ENCODE measurements around the gene COBL.

The COBL gene

DNA sequence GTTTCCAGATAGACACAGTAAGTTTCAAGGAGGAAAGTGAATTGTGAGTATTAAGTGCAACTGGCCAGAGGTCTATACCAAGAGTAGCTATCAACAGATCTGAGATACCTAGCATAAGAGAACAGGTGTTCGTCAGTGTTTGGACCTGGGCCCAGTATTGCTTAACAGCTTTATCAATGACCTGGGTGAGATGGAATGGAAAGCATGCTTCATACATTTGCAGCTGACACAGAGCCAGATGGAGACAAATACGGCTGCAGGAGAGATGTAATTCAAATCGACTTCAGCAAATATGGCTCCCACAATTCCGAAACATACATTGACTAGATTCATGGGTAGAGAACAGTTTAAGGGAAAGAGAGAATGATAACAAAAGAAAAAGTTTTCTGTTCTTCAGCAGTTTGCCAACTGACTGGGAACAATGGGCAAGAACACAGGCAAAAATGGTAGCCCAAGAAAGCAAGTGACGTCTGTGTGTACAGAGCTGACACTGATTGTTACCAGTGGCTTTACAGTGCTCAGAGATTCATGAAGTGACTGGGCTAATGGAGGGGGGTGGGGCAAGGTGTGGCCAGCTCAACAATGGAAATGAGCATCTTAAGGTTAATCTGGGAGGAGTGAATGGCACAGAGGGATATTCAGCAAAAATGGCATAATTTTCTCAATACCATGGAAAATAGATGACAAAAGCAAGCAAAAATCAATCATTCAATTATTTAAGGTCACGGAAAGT is 28.0 kb upstream of the COBL start:
- no peak for DNase-seq (ENCODE audit: low spot score)
- no peak for TF ChIP-seq CTCF (IDR thresholded peaks at IDR 0.05; ENCODE audit: extremely low read depth, insufficient read depth, missing control alignments)
- in situ Hi-C loops (cut with MboI; ENCODE audit: low pct_unique_long_range_greater_than_20kb, low sequenced_read_pairs, unreplicated experiment) = no loop called here

DNA sequence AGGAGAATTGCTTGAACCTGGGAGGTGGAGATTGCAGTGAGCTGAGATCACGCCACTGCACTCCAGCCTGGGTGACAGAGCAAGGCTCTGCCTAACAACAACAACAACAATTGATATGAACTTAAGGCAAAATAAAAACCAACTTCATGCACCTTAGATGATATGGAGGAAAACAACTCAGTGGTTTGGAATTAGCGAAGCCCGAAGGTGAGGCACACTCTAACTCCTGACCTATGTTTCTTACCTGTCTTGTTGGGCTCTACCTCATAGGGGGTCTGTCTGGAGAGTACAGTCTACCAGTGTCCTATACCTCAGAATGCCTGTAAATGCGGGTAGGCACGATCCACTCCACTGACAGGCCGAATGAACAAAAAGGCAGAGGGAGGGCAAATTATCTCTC is 24.3 kb upstream of the COBL start:
- DNase-seq (ENCODE audit: low spot score) = no peak
- in situ Hi-C loops (cut with MboI; ENCODE audit: low pct_unique_long_range_greater_than_20kb, low sequenced_read_pairs, unreplicated experiment) = no loop called here
- no peak for TF ChIP-seq CTCF (IDR thresholded peaks at IDR 0.05; ENCODE audit: extremely low read depth, insufficient read depth, missing control alignments)

DNA sequence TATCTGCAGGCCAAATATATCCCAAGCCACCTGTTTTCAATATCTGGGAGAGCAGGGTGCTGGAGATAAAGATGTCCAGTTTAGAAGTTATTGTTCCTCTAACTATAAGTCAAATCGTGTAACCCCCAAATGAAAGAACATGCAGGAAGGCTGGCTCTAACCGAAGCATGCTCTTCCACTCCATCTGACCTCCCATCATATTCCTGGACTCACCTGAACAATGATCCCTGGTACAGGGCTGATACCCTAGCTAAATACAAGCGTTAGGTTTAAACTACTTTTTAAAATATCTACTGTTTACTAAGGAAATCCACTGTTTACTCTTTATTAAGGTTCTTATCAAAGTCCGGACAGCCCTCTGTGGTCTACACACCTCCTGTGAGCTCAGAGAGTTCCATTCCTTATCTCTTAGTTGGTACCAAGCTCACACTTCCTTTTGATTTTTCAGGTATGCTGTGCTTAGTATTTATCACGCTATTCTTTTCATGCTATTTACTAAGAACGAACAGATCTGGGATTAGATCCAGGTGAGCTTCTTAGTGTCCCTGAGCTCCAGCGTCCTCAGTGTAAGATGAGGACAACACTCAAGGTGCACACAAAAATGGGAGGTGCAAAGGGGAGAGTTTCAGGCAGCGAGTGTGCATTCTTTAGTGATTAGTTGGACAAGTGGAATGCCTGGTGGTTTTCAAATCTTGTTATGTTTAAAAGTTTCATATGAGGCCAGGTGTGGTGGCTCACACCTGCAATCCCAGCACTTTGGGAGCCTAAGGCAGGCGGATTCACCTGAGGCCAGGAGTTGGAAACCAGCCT is 23.6 kb upstream of the COBL start:
- no peak for TF ChIP-seq CTCF (IDR thresholded peaks at IDR 0.05; ENCODE audit: extremely low read depth, insufficient read depth, missing control alignments)
- DNase-seq (ENCODE audit: low spot score) = no peak
- in situ Hi-C loops (cut with MboI; ENCODE audit: low pct_unique_long_range_greater_than_20kb, low sequenced_read_pairs, unreplicated experiment) = no loop called here

GRCh38 chr7:51335057-51335456 is 18.4 kb upstream of the COBL start:
- TF ChIP-seq CTCF (IDR thresholded peaks at IDR 0.05; ENCODE audit: extremely low read depth, insufficient read depth, missing control alignments) = no peak
- in situ Hi-C loops (cut with MboI; ENCODE audit: low pct_unique_long_range_greater_than_20kb, low sequenced_read_pairs, unreplicated experiment) = no loop called here
- no peak for DNase-seq (ENCODE audit: low spot score)

DNA sequence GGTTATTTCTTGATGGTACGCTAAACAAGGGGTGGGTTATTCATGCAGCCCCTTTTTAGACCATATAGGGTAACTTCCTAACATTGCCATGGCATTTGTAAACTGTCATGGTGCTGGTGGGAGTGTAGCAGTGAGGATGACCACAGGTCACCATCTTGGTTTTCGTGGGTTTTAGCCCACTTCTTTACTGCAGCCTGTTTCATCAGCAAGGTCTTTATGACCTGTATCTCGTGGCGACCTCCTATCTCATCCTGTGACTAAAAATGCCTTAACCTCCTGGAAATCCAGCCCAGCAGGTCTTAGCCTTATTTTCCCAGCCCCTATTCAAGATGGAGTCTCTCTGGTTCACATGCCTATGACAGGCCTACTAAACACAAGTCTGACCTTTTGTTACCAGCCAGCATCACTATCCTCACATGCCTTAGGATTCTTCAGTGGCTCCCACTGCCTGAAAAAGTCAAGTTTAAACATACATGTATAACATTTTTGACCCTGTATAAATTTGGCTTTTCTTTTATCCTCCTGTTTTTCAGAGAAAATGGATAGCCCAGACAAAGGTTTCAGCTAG is 13.2 kb upstream of the COBL start:
- DNase-seq (ENCODE audit: low spot score) = no peak
- in situ Hi-C loops (cut with MboI; ENCODE audit: low pct_unique_long_range_greater_than_20kb, low sequenced_read_pairs, unreplicated experiment) = no loop called here
- TF ChIP-seq CTCF (IDR thresholded peaks at IDR 0.05; ENCODE audit: extremely low read depth, insufficient read depth, missing control alignments) = no peak

- DNase-seq (ENCODE audit: low spot score) = no peak
- in situ Hi-C loops (cut with MboI; ENCODE audit: low pct_unique_long_range_greater_than_20kb, low sequenced_read_pairs, unreplicated experiment) = no loop called here
- TF ChIP-seq CTCF (IDR thresholded peaks at IDR 0.05; ENCODE audit: extremely low read depth, insufficient read depth, missing control alignments) = no peak
Observed at GRCh38 chr7:51328351-51328801, 11.8 kb upstream of the COBL start.
